Coronary artery (tissue), 2 donors: ENCODE data around the gene PCDHB2.
A peak's percentile ranks its signal among the peaks of the same experiment; 100 is the strongest.

Source experiments
- DNase-seq: peaks from one replicate; pipeline ENCODE4 v3.0.0-alpha.2; 2017; ENCODE audit warnings: low spot score
- H3K27ac ChIP-seq, 2 donors: fragments of 200-600 bp; sonication (generic); one replicate each; pipeline ENCODE4 v1.5.1; 2016 to 2019
- H3K4me3 ChIP-seq: fragments of 200-600 bp; sonication (generic); 2 replicates; pipeline ENCODE4 v1.5.1; 2016; ENCODE audit warnings: mild to moderate bottlenecking, moderate library complexity
- CTCF ChIP-seq: fragments of 200-600 bp; sonication (generic); IDR thresholded peaks from one replicate; pipeline ENCODE4 v1.5.1; 2019; ENCODE audit warnings: antibody characterized with exemption

PCDHB2 gene

GRCh38 chr5:141094481-141095262, at the start of gene PCDHB2:
Gene PCDHB2, plus strand, starts transcription at chr5:141094615. Its CDS starts 176 bp downstream, at chr5:141094791.
- no peak for TF ChIP-seq CTCF
- H3K27ac ChIP-seq = no peak within 1 kb of the TSS
- H3K4me3 ChIP-seq = peak within 1 kb of the TSS; percentile 62
- no peak for DNase-seq

- no peak within 1 kb of the TSS for H3K27ac ChIP-seq
- no peak for DNase-seq
- H3K4me3 ChIP-seq = peak within 1 kb of the TSS; percentile 74
- TF ChIP-seq CTCF = no peak
Observed at GRCh38 chr5:141050622-141051520, 43.5 kb upstream of the PCDHB2 start, which contains the start of gene PCDHB1. Gene PCDHB1, plus strand, starts transcription at chr5:141051374. Its CDS starts 97 bp downstream, at chr5:141051471.

- no peak for TF ChIP-seq CTCF
- H3K27ac ChIP-seq = no peak overlapping the region
- H3K4me3 ChIP-seq = peak overlapping the region; percentile 74
- DNase-seq = no peak
Observed at GRCh38 chr5:141051521-141051866, 42.9 kb upstream of the PCDHB2 start.

GRCh38 chr5:141077826-141078225, 16.6 kb upstream of the PCDHB2 start:
- no peak overlapping the region for H3K27ac ChIP-seq
- peak overlapping the region; percentile 27 for H3K4me3 ChIP-seq
- TF ChIP-seq CTCF = no peak
- DNase-seq = no peak

- H3K27ac ChIP-seq = no peak overlapping the region
Observed at GRCh38 chr5:141082228-141082627, 12.2 kb upstream of the PCDHB2 start.

GRCh38 chr5:141084487-141084989, 9.9 kb upstream of the PCDHB2 start:
- peak overlapping the region; percentile 64 for H3K4me3 ChIP-seq
- H3K27ac ChIP-seq = peak overlapping the region; percentile 32 to 38
- TF ChIP-seq CTCF = no peak
- no peak for DNase-seq

More at GRCh38 chr5:141082228-141082627, 12.2 kb upstream of the PCDHB2 start:
- no peak overlapping the region for H3K4me3 ChIP-seq
- TF ChIP-seq CTCF = no peak
- DNase-seq = no peak
